ENCODE results near the gene FOXN1.

Gene FOXN1

GRCh38 chr17:28524476-28525424 lies 18.6 kb downstream of the FOXN1 start:
- no peak for DNase-seq (ENCODE audit: low read depth)

GRCh38 chr17:28526381-28526780 lies 20.2 kb downstream of the FOXN1 start:
- no peak for DNase-seq (ENCODE audit: low read depth)

- no peak for DNase-seq (ENCODE audit: low read depth)
Measured at GRCh38 chr17:28527181-28527681, 21.1 kb downstream of the FOXN1 start.

- DNase-seq (ENCODE audit: low read depth), result no peak
Measured at GRCh38 chr17:28527859-28528258, 21.7 kb downstream of the FOXN1 start.

- DNase-seq (ENCODE audit: low read depth), result no peak
Measured at GRCh38 chr17:28528327-28529012, 22.3 kb downstream of the FOXN1 start.

GRCh38 chr17:28529013-28529400 lies 22.9 kb downstream of the FOXN1 start:
- DNase-seq (ENCODE audit: low read depth), result no peak

GRCh38 chr17:28530250-28530649 lies 24.1 kb downstream of the FOXN1 start:
- no peak for DNase-seq (ENCODE audit: low read depth)

GRCh38 chr17:28530926-28531325 lies 24.8 kb downstream of the FOXN1 start:
- no peak for DNase-seq (ENCODE audit: low read depth)

GRCh38 chr17:28532050-28532960 lies 26.2 kb downstream of the FOXN1 start:
- no peak for DNase-seq (ENCODE audit: low read depth)

- no peak for DNase-seq (ENCODE audit: low read depth)
Measured at GRCh38 chr17:28533091-28533807, 27.1 kb downstream of the FOXN1 start.

GRCh38 chr17:28534740-28535375 lies 28.7 kb downstream of the FOXN1 start:
- DNase-seq (ENCODE audit: low read depth), result no peak

GRCh38 chr17:28536532-28537218 lies 30.5 kb downstream of the FOXN1 start:
- no peak for DNase-seq (ENCODE audit: low read depth)

GRCh38 chr17:28537219-28537610 lies 31.1 kb downstream of the FOXN1 start:
- DNase-seq (ENCODE audit: low read depth), result no peak

GRCh38 chr17:28538296-28538895 lies 32.2 kb downstream of the FOXN1 start:
- DNase-seq (ENCODE audit: low read depth), result no peak

- DNase-seq (ENCODE audit: low read depth), result no peak
Measured at GRCh38 chr17:28540231-28540630, 34.1 kb downstream of the FOXN1 start.

- DNase-seq (ENCODE audit: low read depth), result no peak
Measured at GRCh38 chr17:28541439-28541838, 35.3 kb downstream of the FOXN1 start.

- DNase-seq (ENCODE audit: low read depth), result no peak
Measured at GRCh38 chr17:28544402-28545140, 38.4 kb downstream of the FOXN1 start.

GRCh38 chr17:28545141-28545503 lies 39.0 kb downstream of the FOXN1 start:
- no peak for DNase-seq (ENCODE audit: low read depth)

- DNase-seq (ENCODE audit: low read depth), result no peak
Measured at GRCh38 chr17:28545787-28546415, 39.8 kb downstream of the FOXN1 start.
